Activated CD4-positive, alpha-beta T cell treated with anti-CD3 and anti-CD28 coated beads for 1 hour (primary cell): ENCODE results near the gene RMI2.

Source experiments
- DNase-seq: peaks from one replicate; pipeline ENCODE4 v3.0.0-alpha.2; 2020

Gene RMI2

DNA sequence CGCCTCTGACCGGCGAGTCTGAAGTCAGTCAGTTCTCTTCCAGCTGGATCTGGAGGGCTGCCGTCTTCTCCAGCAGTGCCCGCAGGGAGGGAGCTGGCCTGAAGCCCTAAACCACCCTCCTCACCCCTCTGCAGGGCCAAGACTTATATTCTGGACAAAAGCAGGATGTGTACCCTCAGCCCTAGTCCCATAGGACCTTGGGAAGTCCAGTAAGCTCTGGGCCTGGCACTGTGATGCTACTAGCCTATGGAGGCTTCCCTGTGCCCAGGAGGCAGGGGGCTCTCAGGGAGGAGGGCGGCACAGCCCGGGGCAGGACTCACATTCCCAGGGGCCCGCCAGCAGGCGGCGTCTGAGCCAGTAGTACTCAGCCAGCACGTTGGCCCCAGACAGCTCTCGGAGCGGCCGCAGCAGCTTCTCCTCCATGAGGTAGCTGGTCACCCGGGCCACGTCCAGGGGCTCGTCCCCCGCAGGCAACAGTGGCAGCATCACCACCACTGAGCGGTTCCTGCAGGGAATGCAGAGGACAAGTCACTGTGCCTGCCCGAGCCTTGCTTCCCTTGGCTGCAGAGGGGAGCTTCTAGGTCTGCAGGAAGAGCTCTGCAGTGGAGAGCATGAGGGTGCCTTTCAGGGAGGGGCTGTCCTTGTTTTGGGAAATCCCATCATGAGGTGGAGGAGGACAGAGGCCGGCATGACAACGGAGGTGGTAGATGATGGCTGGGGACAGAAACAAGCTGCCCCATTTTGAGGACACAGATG lies 41.7 kb downstream of the RMI2 start:
- DNase-seq: no peak

GRCh38 chr16:11389083-11389482 lies 43.8 kb downstream of the RMI2 start:
- no peak for DNase-seq

DNA sequence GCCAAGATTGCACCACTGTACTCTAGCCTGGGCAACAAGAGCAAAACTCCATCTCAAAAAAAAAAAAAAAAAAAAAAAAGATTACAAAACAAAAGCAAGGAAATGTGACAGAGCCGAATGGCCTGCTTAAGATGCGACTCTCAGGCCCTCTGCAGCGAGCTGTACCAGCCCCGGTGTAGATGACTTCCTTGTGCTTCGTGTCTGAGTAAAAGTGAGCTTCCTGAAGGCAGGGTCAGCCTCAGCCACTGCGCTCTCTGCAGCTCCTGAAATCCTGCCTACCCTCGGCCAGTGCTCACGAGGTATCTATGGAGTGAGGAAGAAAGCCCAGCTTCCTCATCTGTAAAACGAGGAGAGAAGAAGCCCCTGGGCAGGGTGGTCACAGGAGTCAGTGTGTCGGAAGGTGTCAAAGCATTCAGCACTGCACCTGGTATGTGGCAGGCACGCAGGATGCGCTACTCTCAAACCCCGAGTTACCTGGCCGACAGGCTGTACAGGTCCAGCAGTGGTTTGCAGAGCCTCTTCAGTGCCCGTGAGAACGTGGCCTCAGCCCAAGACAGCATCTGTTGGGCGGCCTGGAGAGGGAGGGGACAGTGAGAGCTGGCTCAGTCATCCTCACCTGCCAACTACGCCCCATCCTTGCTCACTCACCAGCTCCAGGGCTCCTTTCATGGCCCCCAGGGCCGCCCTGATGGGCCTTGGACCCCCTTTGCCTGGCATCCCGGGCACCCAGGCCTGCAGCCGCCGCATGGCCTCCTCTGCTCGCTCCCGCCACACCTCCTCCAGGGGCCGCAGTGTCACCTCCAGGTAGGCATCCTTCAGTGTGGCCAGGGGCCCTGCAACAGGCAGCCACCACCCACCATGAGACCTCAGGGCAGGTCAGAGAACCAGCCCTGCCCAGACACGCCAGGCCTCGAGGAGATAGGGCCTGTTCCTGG lies 44.6 kb downstream of the RMI2 start:
- no peak for DNase-seq

DNA sequence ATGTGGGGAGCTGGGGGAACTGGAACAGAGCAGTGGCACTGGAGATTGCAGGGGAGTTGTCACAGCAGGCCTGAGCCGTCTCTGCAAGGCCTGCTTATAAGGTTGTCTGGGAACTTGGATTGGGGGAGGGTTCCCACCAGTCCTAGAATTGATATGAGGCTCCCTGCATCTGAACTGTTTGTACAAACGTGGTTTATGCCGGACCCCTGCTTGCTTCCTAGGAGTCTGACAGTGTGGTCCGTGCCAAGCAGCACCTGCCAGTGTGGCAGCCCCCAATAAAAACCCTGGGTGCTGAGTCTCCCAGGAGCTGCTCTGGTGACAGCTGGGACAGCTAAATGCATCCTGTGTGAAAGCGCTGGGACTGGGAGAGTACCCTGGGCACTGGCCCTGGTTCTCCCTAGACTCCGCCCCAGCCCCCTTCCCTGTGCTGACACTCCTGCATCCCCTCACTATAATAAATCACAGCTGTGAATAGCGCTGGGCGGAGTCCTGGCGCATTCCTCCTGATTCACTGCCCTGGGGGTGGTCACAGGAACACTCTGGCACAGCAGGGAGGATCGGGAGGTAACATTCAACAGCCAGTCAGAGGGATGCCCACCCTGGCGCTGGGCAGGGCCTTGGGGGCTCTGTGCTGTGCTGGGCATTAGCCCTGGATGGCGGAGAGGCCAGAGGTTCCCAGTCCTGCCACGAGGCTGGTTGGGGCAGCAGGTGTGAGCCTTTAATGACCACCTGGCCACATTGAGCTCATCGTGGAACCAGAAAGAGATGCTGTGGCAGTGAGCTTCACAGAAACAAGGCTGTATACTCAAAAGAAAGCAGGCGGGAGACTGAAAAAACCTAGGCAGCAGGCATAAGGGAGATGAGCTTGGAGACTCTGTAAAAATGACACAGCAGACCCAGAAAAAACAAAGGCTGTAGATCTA lies 45.6 kb downstream of the RMI2 start:
- DNase-seq: no peak

- DNase-seq: no peak
Measured at GRCh38 chr16:11391576-11391975, 46.3 kb downstream of the RMI2 start.

DNA sequence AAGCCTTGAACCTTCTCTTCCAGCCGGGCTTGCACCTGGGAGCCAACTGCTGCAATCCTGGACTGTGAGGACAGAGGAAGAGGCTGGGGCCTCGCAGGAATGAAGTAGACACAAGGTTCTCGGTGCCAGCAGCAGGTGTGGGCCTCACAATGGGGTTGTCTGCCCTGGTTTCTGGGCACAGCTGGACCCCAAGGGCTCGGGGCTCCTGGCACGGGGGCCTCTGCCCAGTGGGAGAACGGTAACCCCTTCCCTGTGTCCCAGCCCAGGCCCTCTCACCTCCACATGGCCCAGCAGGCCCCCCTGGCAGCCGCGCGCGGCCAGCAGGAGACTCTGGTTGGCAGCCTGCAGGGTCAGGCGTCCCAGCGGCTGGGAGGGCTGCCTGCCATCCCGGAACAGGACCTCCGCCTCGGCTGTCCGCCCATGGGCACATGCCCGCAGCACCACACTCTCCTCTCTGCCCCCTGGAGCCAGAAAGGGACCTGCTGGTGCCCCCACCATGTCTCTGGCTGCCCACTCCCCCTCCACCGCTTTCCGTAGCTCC lies 46.9 kb downstream of the RMI2 start:
- no peak for DNase-seq

DNA sequence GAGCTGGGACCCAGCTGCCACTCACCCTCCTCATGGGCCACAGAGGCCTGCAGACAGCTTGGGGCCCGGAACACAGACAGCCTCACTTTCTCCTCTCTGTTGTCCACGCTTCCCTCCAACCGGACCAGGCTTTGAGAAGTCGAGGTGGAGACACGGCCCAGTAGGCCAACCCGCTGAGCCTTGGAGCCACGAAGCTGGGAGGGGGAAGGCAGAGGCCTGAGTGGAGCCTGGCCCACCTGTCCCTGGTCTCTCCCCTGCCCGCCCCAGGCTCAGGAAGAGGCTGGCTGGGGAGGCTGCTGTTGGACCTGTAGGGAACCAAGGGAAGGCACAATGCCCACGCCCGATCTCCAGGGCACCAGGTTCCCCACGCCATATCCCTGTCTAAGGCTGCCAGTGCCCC lies 48.1 kb downstream of the RMI2 start:
- DNase-seq: no peak

GRCh38 chr16:11393861-11394592 lies 48.8 kb downstream of the RMI2 start:
- no peak for DNase-seq

- no peak for DNase-seq
Measured at GRCh38 chr16:11394593-11394960, 49.3 kb downstream of the RMI2 start.

- no peak for DNase-seq
Measured at GRCh38 chr16:11395008-11395948, 50.0 kb downstream of the RMI2 start.

- no peak for DNase-seq
Measured at GRCh38 chr16:11395949-11396240, 50.6 kb downstream of the RMI2 start.

DNA sequence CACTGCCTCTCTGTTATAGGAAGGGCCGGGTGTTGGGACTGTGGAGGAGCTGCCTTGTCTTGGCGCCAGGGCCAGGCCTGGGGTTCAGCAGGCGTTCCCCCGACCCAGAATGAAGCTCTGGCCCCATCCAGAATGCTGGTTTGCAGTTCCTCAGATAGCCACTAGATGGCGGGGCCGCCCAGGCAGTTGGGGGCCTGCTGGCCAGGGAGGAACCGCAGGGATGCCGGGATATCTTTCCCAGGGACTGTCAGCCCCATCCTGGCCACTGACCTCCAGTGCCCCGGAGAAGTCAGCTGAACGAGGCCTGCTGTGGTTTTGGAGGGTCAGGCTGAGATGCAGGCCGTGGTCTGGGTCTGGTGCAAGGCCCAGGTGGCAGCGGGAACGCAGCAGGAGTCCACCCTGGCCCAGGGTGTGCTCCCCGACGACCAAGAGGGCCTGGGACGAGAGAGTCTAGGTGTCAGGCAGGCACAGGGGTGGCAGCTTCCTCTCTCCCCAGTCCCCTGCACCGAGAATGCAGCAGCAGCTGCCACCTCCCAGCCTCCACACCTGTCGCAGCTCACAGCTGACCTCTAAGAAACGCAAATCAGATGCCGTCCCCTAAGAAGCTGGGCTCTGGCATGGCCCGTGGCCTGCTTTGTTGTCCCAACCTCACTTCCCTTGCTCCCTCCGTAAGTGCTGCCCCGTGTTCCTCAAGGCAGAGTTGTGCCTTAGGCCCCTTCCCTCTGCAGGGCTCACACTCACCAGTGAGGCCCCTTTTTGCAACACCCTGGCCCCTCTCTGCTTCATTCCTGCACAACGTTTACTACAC lies 51.2 kb downstream of the RMI2 start:
- DNase-seq: peak; percentile 52

DNA sequence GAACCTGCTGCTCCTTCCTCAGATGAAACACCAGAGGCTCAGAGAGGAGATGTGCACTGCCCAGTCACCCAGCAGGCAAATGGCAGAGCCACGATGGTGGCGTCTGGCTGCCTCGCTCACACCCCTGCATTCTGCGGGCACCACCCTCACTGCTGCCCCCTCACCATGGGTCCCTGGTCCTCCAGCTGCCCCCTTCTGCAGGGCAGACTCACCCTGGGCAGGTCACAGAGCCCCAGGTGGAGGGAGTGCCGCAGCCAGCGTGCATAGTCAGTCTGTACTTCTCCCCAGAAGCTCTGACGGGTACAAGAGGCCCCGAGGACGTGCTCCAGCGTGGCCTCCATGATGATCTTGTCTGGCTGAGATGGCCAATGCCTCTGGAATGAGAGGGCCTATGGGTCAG lies 52.9 kb downstream of the RMI2 start:
- DNase-seq: no peak

DNA sequence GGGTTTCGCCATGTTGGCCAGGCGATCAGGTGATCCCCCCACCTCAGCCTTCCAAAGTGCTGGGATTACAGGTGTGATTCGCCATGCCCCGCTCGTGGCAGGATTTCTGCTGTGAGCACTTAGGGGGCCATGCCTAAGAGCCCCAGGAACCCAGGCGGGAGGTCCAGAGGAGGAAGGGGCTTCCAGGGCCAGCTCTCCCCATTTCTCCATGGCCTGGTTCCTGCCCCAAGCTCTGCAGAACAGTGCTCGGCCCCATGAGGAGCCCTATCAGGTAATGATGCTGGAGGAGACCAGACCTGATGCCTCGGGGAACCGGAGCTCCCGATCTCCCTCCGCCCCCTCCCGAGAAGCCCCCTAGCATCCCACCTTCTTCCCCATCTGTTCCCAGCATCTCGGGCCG lies 53.6 kb downstream of the RMI2 start:
- DNase-seq: no peak

DNA sequence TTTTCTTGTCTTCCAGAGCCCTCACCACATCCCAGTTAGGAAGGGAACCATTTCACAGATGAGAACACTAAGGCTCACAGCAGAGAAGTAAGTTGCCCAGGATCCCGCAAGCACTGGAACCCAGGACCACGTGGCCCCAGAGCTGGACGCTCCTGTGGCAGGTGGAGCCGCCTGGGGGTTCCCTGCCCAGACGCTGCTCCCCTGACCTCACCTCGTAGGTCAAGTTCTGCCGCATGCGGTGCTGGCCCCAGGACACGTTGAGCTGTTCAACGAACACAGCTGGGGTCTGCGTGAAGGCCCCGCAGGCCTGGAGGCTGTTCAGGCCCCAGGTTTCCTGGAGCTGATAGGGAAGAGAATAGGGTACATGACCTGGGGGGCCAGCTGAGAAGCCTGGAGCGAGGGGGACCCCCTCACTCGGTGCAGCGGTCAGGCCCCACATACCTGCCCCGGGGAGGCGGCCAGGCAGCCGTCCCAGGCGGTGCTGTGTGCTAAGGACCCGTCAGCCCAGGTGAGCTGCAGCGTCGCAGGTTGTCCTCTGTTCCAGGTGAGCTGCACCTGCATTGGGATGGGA lies 54.1 kb downstream of the RMI2 start:
- DNase-seq: no peak

DNA sequence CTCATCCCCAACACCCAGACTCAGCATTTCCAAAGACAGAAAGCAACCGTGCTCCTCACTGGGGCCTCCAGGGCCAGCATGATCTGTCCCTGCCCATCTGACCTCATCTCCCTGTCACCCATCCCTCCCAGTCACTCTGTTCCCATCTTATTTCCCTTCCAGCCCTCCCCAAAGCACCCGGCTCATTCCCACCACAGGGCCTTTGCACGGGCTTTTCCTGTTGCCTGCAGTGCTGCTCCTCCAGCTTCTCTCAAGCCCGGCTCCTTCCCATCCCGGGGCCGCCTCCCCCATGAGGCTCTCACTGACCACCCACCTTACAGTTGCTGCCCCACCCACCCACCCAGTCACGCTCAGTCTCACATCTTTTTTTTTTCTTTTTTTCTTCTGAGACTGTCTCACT lies 54.8 kb downstream of the RMI2 start:
- DNase-seq: no peak
